Measurements from ENCODE around the gene RNU4-1. TPM values are rescaled to one million over a fixed set of nuclear protein-coding genes. Genes with fewer than 3 reads are reported as not detected.

Gene RNU4-1
- total RNA-seq, 1 donor from 2014 or later: 2,881 TPM

DNA sequence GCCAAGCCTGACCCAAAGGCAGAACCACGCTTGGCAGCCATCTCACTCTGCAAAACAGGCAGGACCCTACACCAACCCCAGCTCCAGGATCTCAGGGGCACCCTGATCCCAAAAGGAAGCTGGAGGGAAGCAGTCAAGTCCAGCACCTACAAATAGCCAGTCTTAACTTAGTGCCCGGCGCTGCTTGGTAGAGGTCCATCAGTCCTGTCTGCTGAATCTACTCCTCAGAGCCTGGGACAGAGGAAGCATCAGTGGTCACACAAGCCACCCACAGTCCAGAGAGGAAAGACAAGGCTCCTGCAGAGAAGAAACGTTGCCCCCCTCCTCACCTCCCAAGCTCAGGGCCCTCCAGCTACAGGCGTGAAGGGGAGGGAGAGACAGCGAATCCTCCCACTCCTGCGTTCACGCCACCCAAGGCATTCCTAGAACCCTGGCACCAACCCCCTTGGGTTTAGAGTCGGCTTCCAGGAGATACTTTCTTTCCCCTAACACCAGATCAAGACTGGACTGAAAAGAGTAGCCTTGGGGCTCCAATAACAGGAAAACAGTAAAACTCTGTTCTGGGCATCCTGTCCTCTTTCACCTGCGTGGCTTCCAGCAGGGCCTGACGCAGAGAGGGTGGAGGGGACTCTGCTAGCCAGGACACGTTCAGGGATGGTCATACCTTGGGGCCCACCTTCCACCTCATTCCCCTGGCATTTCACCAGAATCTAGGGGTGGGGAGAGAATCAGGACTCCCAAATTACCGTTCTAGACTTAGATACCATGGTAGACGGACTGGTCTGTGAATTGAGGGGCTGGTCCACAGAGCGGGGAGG is 28.7 kb downstream of the RNU4-1 start:
- Histone ChIP-seq H3K4me3 (peak overlapping the region; percentile 90), H3K4me1 (peaks cover 81% of the 10 kb centered on the region), H3K27ac (peak overlapping the region; percentile 91), H3K27me3 (ENCODE audit: low read depth) (no peaks in the 10 kb centered on the region), H3K36me3 (peaks cover 5% of the 10 kb centered on the region), H3K9me3 (no peaks in the 10 kb centered on the region)
- intact Hi-C loops (cut with DNase I): no loop called here
- TF ChIP-seq, protein P1, sequence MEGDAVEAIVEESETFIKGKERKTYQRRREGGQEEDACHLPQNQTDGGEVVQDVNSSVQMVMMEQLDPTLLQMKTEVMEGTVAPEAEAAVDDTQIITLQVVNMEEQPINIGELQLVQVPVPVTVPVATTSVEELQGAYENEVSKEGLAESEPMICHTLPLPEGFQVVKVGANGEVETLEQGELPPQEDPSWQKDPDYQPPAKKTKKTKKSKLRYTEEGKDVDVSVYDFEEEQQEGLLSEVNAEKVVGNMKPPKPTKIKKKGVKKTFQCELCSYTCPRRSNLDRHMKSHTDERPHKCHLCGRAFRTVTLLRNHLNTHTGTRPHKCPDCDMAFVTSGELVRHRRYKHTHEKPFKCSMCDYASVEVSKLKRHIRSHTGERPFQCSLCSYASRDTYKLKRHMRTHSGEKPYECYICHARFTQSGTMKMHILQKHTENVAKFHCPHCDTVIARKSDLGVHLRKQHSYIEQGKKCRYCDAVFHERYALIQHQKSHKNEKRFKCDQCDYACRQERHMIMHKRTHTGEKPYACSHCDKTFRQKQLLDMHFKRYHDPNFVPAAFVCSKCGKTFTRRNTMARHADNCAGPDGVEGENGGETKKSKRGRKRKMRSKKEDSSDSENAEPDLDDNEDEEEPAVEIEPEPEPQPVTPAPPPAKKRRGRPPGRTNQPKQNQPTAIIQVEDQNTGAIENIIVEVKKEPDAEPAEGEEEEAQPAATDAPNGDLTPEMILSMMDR (IDR thresholded peaks at IDR 0.05): no peak
- DNase-seq (no peak), ATAC-seq (peak in 1 of 2 donors; percentile 25)

DNA sequence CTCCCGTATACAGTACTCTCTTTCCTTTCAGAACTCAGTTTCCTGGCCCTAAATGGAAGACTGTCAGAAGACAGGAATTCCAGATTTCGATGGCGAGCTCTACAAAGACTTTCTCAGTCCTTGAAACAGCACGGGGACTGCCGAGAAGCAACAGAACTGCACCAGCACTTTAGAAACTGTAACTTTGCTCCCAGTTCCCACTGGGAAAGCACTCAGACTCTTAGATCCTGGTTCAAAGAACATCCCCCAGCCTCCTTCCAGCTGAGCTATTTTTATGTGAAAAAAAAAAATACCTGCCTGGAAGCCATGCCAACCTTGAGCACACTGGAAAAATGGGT is 29.3 kb downstream of the RNU4-1 start:
- peaks cover 86% of the 10 kb centered on the region for H3K4me1 ChIP-seq
- intact Hi-C loops (cut with DNase I): no loop called here
- no peaks in the 10 kb centered on the region for H3K9me3 ChIP-seq
- H3K4me3 ChIP-seq: peak overlapping the region; percentile 90
- H3K27ac ChIP-seq: peak overlapping the region; percentile 91
- no peaks in the 10 kb centered on the region for H3K27me3 ChIP-seq (ENCODE audit: low read depth)
- TF ChIP-seq, protein P1 (IDR thresholded peaks at IDR 0.05): no peak
- DNase-seq (no peak), ATAC-seq (no peak)
- peaks cover 5% of the 10 kb centered on the region for H3K36me3 ChIP-seq

DNA sequence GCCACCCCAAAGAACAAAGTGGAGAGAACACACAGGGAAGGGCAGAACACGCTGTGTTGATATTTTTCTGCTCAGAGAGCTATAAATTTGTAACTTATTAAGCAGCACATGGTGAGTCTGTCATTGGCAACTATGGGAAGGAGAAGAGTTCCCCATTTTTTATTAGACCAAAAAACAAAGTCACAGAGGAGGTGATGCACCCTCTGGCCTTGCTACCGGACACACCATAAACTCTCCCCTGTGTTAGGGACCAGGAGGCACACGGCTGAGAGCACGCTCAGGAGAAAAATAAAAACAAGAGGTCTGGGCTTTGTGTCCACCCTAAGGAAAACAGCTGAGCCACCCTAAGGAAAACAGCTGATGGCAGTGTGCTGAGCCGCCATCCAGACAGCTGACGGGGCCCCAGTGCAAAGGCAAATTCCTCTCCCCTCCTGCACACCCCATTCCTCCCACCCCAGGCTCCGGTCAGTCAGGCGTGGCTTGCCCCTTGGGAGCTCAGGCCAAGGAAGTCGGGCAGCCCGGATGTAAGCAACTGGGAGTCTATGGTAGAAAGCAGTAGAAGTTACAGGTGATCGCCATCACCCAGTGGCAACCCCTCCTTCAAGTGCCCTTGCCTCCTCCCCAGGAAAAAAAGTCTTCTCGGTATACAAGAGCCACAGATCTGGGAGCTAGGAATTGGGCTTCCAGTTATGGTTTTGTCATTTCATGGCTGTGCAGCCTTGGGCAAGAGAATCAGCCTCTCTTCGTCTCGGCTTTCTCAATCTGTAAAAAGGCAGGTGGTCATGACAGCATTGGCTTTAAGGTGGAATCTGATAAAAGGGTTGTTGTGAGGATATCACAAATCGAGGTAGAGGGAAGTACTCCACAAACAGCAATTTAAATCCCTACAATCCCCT is 29.9 kb downstream of the RNU4-1 start:
- no peaks in the 10 kb centered on the region for H3K27me3 ChIP-seq (ENCODE audit: low read depth)
- H3K4me1 ChIP-seq: peaks cover 87% of the 10 kb centered on the region
- ATAC-seq: peak in 1 of 2 donors; percentile 13
- TF ChIP-seq, protein P1 (IDR thresholded peaks at IDR 0.05): no peak
- H3K9me3 ChIP-seq: no peaks in the 10 kb centered on the region
- H3K27ac ChIP-seq: peak overlapping the region; percentile 91
- intact Hi-C loops (cut with DNase I): no loop called here
- DNase-seq: no peak
- peak overlapping the region; percentile 90 for H3K4me3 ChIP-seq
- peaks cover 5% of the 10 kb centered on the region for H3K36me3 ChIP-seq

DNA sequence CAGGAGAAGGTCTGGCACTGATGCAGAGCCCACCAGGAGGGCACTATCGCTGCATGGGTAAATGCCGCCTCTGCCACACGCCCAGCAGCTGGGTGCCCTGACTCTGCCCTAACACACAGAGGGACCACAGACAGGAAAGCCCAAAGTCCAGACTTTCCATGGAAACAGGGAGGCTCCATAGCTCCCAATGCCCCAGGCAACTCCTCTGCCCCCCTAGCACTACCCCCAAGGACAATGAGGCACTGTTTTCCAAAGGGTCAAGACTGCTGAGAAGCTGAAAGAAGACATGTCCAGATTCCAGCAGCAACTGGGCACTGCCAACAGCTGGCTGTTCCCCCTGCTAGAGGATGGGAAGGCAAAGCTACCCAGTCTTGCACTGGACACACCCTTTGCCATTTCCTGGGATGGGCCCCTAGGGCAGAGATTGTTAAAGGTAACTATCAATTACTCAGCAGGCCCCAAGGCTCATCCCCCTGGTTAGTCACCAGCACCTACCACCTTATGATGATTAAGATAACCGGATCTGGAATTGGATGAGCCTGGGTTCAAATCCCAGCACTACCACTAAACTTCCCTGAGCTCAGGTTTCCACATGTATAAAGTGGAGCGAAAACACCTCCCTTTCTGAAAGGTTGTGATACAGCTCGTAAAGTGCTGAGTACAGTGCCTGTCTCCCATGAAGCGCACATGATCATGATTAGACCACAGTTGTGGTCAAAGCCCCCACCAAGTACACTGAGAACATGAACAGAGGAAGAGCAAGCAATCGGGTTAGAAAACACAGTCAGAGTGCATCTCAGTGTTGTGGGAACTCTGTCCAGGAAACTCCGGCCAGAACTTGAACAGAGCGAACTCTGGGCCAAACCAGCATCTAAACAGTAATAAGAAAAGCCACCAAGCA is 30.8 kb downstream of the RNU4-1 start:
- peak overlapping the region; percentile 90 for H3K4me3 ChIP-seq
- intact Hi-C loops (cut with DNase I): no loop called here
- no peaks in the 10 kb centered on the region for H3K9me3 ChIP-seq
- DNase-seq (no peak), ATAC-seq (no peak)
- no peaks in the 10 kb centered on the region for H3K27me3 ChIP-seq (ENCODE audit: low read depth)
- H3K36me3 ChIP-seq: peaks cover 5% of the 10 kb centered on the region
- H3K4me1 ChIP-seq: peaks cover 87% of the 10 kb centered on the region
- TF ChIP-seq, protein P1 (IDR thresholded peaks at IDR 0.05): no peak
- H3K27ac ChIP-seq: peak overlapping the region; percentile 91

DNA sequence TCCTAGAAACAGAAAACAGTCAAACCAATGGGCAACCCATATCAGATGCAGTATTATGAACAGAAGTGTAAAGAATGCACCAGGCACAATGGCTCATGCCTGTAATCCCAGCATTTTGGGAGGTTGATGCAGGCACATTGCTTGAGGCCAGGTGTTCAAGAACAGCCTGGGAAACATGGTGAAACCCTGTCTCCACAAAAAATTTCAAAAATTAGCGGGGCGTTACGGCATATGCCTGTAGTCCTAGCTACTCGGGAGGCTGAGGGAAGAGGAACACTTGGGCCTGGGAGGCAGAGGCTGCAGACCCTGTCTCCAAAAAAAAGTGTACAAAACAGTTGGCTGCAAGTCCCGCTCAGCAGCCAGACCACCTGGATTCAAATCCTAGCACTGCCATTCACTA is 32.4 kb downstream of the RNU4-1 start:
- Histone ChIP-seq H3K36me3 (peaks cover 6% of the 10 kb centered on the region), H3K4me3 (no peak overlapping the region), H3K27ac (peak overlapping the region; percentile 91), H3K27me3 (ENCODE audit: low read depth) (no peaks in the 10 kb centered on the region), H3K4me1 (peaks cover 90% of the 10 kb centered on the region), H3K9me3 (no peaks in the 10 kb centered on the region)
- no peak for DNase-seq
- TF ChIP-seq, protein P1 (IDR thresholded peaks at IDR 0.05): no peak
- ATAC-seq: no peak
- intact Hi-C loops (cut with DNase I): no loop called here
